HG03196 (cell line): ENCODE measurements around the gene CGB5.
"Not testable (repeated sequence)": the region's sequence is repeated elsewhere in the genome, so short reads cannot be mapped to it uniquely, and the experiment has no call there.

Experiments
- ATAC-seq: cut with Tn5 transposase; IDR thresholded peaks from one replicate; pipeline ENCODE4 v1.9.1; 2021; ENCODE audit not compliant: unreplicated experiment

The CGB5 gene

GRCh38 chr19:49043548-49043947, at the start of gene CGB5:
CGB5 (plus strand) TSS chr19:49043848; CDS start chr19:49044210, 362 bp downstream.
- not testable (repeated sequence) for ATAC-seq

- ATAC-seq = no peak
Measured at GRCh38 chr19:48994035-48994386, 49.6 kb upstream of the CGB5 start.

- ATAC-seq = no peak
Measured at GRCh38 chr19:48997972-48998371, 45.7 kb upstream of the CGB5 start.

- ATAC-seq = no peak
Measured at GRCh38 chr19:48999481-49000325, 43.9 kb upstream of the CGB5 start.

DNA sequence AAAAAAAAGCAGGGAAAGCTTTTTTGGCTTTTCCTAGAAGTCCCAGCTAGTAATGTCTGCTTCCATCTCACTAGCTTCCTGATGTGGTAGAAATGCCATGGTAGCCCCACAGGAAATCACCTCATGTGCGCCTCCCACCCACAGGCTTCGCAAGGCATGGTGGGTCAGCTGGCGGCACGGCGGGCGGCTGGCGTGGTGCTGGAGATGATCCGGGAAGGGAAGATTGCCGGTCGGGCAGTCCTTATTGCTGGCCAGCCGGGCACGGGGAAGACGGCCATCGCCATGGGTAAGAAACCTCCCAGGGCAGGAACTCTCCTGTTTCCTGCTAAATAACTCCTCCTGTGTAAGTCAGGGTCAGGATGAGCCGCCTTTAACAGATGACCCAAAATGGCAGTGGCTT, 39.5 kb upstream of the CGB5 start:
- no peak for ATAC-seq

DNA sequence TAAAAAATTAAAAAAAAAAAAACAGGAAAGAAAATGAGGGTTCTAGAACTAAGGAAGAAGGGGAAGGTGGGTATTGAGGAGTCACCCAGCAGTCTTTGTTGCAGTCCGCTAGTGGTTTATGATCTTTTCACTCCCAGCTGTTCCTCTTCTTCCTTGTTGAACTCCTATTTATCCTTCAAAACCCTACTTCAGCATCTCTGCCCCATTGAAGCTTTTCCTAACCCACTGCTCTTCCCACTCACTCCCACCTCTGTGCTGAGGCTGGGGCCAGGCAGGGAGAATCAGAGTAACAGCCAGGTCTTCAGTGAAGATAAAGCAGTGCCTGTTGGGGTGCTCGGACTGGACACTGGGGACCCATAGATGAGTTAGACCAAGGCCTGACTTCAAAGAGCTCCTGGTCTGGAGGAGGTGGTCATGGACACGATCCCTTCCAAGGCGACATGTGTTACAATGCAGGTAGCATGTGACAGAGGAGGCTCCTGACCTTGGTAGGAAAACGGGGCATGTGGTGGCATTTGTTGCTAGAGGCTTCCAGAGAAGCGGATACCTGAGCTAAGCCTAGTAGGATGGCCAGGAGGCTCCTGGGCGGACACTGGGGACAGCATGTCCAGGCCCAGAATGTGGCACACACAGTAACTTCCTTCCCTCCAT, 38.6 kb upstream of the CGB5 start:
- ATAC-seq = no peak

DNA sequence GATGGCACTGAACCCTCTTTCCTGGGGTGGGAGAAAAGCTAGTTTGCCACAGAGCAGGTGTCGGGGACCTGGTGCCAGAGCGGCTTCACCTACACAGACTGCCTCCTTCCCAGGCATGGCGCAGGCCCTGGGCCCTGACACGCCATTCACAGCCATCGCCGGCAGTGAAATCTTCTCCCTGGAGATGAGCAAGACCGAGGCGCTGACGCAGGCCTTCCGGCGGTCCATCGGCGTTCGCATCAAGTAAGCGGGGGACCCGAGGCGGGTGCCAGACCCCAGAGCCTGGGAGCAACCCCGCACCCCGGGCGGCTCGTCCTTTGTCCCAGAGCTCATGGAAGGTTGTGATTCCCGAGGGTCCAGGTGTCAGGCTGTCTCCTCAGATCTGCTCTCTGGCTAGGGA, 36.7 kb upstream of the CGB5 start:
- no peak for ATAC-seq

GRCh38 chr19:49009828-49010227, 33.8 kb upstream of the CGB5 start:
- ATAC-seq = no peak

- no peak for ATAC-seq
Measured at GRCh38 chr19:49010453-49010852, 33.2 kb upstream of the CGB5 start.

- no peak for ATAC-seq
Measured at GRCh38 chr19:49011194-49011593, 32.5 kb upstream of the CGB5 start.

DNA sequence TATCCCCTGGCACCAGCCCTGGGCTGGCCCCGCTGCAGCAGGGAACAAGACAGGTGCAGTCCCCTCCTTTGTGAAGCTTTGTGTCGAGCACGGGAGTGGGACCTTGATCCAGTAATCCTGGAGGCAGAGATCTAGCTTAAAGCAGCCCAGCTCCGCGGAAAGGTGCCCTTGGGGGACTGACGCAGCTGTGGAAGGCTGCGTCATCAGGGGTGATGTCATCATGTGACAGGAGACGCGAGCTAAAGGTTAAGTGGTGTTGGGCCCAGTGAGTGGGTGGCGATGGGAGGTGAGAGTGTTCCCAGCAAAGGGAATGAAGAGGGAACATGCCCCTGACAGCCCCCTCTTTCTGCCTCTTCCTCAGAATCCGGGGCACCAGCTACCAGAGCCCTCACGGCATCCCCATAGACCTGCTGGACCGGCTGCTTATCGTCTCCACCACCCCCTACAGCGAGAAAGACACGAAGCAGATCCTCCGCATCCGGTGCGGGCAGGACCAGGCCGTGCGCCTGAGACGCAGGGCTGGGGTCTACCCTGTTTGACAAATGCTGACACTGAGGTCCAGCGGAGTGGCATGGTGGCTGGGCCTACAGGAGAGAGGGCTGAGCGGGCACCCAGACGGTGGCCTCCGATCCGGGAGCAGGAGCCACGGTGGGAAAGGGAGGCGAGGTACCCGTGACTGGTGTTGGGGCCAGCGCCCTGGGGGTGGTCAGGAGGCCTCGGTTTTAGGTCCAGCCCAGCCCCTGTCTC, 29.4 kb upstream of the CGB5 start:
- ATAC-seq = no peak

DNA sequence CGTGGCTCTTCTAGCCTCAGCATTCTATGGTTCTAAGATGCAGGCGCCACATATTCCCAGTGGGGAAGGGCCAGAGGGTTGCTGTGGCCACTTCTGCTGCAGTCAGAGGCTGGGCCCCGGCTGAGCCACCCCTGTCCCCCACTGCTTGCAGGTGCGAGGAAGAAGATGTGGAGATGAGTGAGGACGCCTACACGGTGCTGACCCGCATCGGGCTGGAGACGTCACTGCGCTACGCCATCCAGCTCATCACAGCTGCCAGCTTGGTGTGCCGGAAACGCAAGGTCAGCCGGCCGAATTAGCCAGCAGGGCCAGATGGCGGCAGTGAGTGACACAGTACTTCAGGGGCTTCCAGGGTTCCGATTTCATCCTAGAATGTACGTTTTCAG, 28.8 kb upstream of the CGB5 start:
- no peak for ATAC-seq

GRCh38 chr19:49016067-49016839, 27.4 kb upstream of the CGB5 start:
- no peak for ATAC-seq

DNA sequence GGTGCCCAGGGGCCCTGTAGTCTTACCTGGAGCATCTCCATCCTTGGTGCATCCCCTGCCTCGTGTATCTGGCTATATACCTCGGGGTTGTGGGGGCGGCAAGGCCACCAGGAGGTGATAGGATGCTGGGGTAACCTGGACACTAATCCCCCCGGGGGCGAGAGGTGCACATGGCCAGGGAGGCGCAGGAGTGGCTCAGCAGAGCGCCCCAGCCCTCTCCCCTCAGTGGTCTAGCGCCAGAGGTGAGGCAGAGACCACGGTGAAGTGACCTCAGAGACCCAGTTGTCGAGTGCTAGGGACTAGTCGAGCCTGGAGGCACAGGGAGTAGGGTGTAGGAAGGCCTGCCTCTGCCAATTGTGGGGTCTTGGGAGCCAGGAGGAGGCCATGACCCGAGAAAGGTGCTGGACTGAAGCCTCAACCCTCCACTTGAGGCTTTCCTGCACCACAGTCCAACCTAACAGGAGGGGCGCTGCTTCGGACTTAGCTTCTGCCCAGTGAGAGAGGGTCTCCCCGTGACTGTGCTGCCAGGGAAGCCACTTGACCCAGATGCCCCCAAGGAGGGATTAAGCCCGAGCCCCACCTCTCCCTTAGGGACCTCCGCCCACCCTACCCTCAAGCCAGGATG, 26.5 kb upstream of the CGB5 start, which contains the start of gene LHB:
Gene LHB (minus strand): TSS at position 51 of the 625 bp plus-strand sequence. CDS start 10 bp downstream, at position 41.
- no peak for ATAC-seq

DNA sequence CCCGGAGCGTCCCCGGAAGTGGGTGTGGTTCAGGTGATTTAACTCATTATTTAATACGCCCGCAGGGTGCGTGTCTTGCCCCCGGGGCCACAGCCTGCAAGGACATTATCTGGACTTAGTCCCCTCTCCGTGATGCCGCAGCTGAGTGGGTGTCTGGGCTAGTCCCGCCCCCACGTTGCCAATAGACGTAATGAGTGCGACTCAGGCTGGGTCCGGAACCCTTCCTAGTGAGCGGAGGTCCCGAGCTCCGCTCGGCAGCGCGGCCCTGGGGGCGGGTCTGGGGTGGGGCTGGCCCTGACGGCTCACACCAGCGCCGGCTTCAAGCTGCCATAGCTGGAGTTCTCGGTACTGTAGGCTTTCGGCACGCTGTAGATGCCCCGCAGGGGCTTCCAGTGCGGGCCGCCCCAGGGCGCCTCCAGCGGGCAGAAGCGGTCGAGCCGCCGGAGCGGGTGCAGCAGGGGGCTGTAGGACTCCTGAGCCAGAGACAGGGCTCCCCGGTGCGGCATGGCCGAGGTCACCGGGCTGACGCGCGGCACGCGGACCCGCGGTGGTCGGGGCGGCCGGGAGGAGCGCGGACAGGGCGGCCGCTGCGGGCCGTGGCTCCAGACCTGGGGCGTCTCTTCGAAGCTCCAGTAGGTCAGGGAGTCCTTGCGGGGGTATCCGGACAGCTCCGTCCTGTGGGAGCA, 25.8 kb upstream of the CGB5 start:
- ATAC-seq = no peak

DNA sequence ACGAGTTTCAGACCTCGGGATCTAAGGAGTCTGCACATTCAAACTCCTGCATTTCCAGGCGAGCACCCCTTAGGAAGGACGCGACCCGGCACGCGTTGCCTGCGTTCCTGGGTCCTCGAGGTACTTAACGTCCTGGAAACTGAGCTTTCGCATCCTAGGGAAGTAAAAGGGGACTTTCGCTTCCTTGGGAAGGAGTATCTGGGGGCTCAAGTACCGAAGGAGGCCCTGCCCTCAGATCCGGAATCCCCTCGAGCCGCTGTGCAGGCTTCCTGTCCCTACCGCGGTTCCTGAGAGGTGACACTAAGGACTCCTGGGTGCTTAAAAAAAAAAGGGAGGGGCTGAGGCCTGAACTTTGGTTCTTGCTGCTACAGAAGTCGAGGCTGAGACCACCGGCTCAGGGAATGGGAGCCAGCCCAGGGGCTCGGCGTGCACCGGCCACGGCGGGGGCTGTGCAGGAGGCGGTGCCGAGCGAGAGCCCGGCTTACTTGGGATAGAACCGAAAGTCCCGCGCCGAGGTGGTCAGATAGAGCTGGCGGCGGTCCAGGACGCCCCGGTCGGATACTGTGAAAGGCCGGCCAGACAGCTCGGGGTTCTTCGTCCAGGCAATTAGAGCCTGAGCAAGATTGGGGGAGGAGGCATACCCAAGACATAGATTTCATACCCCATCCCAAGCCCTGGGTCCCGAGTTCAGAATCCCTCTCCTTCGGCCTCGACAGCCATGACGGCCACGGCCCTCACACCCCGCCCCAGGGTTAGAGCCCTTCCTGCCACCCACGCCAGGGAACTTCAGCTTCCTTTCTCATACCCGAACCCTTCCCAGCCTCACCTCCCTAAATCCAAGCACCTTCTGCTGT, 25.0 kb upstream of the CGB5 start:
- ATAC-seq = not testable (repeated sequence)

- ATAC-seq = no peak
Measured at GRCh38 chr19:49019242-49019932, 24.3 kb upstream of the CGB5 start.

- no peak for ATAC-seq
Measured at GRCh38 chr19:49020342-49020741, 23.3 kb upstream of the CGB5 start.
